HEK293 (cell line): ENCODE data around the gene GSK3B.

ENCODE experiments used
- ZNF23 ChIP-seq: fragments of 450-650 bp; formaldehyde crosslinking; IDR thresholded peaks from 2 replicates; pipeline ENCODE4 v1.5.1; 2016; ENCODE audit warnings: missing biosample characterization, missing genetic modification characterization, borderline replicate concordance
- ZNF391 ChIP-seq: fragments of 450-650 bp; formaldehyde crosslinking; IDR thresholded peaks from 2 replicates; pipeline ENCODE4 v1.5.1; 2016; ENCODE audit warnings: low read depth, missing biosample characterization, missing genetic modification characterization, borderline replicate concordance
- ZNF791 ChIP-seq: fragments of 450-650 bp; formaldehyde crosslinking; IDR thresholded peaks from 2 replicates; pipeline ENCODE4 v1.5.1; 2016; ENCODE audit warnings: missing biosample characterization, missing genetic modification characterization
- TF ChIP-seq, protein P1 (sequence below): fragments of 450-650 bp; formaldehyde crosslinking; IDR thresholded peaks from 2 replicates; pipeline ENCODE4 v1.5.1; 2016; ENCODE audit warnings: missing biosample characterization, missing genetic modification characterization

DNA sequence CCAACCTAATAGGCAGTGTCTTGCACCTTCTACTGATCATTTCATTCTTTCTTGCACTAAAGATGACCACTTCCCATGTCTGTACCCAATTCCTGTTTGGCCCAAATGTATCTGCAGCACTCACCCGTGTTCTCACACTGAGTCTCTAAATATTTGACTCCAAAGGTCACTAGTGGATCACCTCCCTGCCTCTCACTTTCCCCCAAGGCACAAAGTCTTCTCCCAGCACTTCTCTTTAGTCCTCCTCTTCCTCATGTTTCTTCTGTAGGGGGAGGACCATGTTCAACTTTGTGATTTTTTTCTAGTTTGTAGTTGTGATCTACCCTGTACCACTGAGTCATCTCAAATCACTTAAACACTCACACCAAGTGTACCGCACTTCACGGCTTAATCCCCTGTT lies 298.4 kb downstream of the GSK3B start:
- TF ChIP-seq ZNF791 (tag by site-specific recombination) (no peak), ZNF391 (tag by site-specific recombination) (no peak), ZNF23 (tag by site-specific recombination) (no peak)
- TF ChIP-seq, protein P1, sequence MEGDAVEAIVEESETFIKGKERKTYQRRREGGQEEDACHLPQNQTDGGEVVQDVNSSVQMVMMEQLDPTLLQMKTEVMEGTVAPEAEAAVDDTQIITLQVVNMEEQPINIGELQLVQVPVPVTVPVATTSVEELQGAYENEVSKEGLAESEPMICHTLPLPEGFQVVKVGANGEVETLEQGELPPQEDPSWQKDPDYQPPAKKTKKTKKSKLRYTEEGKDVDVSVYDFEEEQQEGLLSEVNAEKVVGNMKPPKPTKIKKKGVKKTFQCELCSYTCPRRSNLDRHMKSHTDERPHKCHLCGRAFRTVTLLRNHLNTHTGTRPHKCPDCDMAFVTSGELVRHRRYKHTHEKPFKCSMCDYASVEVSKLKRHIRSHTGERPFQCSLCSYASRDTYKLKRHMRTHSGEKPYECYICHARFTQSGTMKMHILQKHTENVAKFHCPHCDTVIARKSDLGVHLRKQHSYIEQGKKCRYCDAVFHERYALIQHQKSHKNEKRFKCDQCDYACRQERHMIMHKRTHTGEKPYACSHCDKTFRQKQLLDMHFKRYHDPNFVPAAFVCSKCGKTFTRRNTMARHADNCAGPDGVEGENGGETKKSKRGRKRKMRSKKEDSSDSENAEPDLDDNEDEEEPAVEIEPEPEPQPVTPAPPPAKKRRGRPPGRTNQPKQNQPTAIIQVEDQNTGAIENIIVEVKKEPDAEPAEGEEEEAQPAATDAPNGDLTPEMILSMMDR (tag by site-specific recombination) = no peak
